WERI-Rb-1 (cell line): ENCODE data around the gene UBE3C.
"Not testable (repeated sequence)": the region's sequence is repeated elsewhere in the genome, so short reads cannot be mapped to it uniquely, and the experiment has no call there.

Experiments
- DNase-seq: peaks from one replicate; pipeline ENCODE4 v3.0.0-alpha.2; 2020
- H3K27ac ChIP-seq: fragments of 250-450 bp; sonication (Bioruptor Pico); 2 replicates; pipeline ENCODE4 v1.5.1; 2020; ENCODE audit warnings: mild to moderate bottlenecking, moderate library complexity
- H3K27me3 ChIP-seq: fragments of 250-450 bp; sonication (Bioruptor Pico); 2 replicates; pipeline ENCODE4 v1.5.1; 2021; ENCODE audit warnings: mild to moderate bottlenecking, low read depth, moderate library complexity; ENCODE audit not compliant: insufficient read depth, severe bottlenecking
- H3K36me3 ChIP-seq: fragments of 250-450 bp; sonication (Bioruptor Pico); 2 replicates; pipeline ENCODE4 v1.5.1; 2020; ENCODE audit warnings: mild to moderate bottlenecking, moderate library complexity
- H3K4me3 ChIP-seq: 2 replicates; pipeline ENCODE4 v1.5.1; 2011; ENCODE audit warnings: low read depth, mild to moderate bottlenecking, control low read depth, low read length
- H3K9me3 ChIP-seq: fragments of 250-450 bp; sonication (Bioruptor Pico); 2 replicates; pipeline ENCODE4 v1.5.1; 2021; ENCODE audit warnings: mild to moderate bottlenecking, moderate library complexity; ENCODE audit not compliant: severe bottlenecking
- CTCF ChIP-seq: IDR thresholded peaks from 2 replicates; pipeline ENCODE4 v1.5.1; 2011; ENCODE audit warnings: low read depth, mild to moderate bottlenecking, control low read depth, inconsistent platforms, low read length

Gene UBE3C

GRCh38 chr7:157271991-157272324 lies 133.2 kb downstream of the UBE3C start:
- Histone ChIP-seq H3K9me3 (no peaks in the 10 kb centered on the region), H3K36me3 (peaks cover 32% of the 10 kb centered on the region)
- DNase-seq, result no peak

GRCh38 chr7:157272351-157273207 lies 133.9 kb downstream of the UBE3C start:
- no peak for DNase-seq
- TF ChIP-seq CTCF, result no peak
- H3K27me3 ChIP-seq, result no peaks in the 10 kb centered on the region
- H3K4me3 ChIP-seq, result no peak overlapping the region
- peak overlapping the region; percentile 10; the same call in 1 of the 2 replicates for H3K27ac ChIP-seq
- H3K9me3 ChIP-seq, result no peaks in the 10 kb centered on the region
- peaks cover 26% of the 10 kb centered on the region for H3K36me3 ChIP-seq

More at GRCh38 chr7:157271991-157272324, 133.2 kb downstream of the UBE3C start:
- no peak for TF ChIP-seq CTCF
- Histone ChIP-seq H3K4me3 (no peak overlapping the region), H3K27ac (peak overlapping the region; percentile 10), H3K27me3 (no peaks in the 10 kb centered on the region)

- Histone ChIP-seq H3K36me3 (peaks cover 19% of the 10 kb centered on the region), H3K4me3 (no peak overlapping the region), H3K27ac (no peak overlapping the region), H3K9me3 (no peaks in the 10 kb centered on the region), H3K27me3 (no peaks in the 10 kb centered on the region)
- DNase-seq, result peak; percentile 68
- peak; percentile 96 for TF ChIP-seq CTCF
Measured at GRCh38 chr7:157273208-157274093, 134.7 kb downstream of the UBE3C start.

- H3K4me3 ChIP-seq, result not testable (repeated sequence)
Measured at GRCh38 chr7:157274094-157274634, 135.4 kb downstream of the UBE3C start.

GRCh38 chr7:157274991-157275427 lies 136.3 kb downstream of the UBE3C start:
- no peak for DNase-seq
- H3K36me3 ChIP-seq, result peaks cover 11% of the 10 kb centered on the region
- no peak overlapping the region for H3K27ac ChIP-seq
- no peaks in the 10 kb centered on the region for H3K9me3 ChIP-seq
- no peak for TF ChIP-seq CTCF
- no peaks in the 10 kb centered on the region for H3K27me3 ChIP-seq
- H3K4me3 ChIP-seq, result no peak overlapping the region

More at GRCh38 chr7:157274094-157274634, 135.4 kb downstream of the UBE3C start:
- H3K27ac ChIP-seq, DNase-seq, H3K9me3 ChIP-seq, H3K27me3 ChIP-seq: not testable (repeated sequence)
- peaks cover 15% of the 10 kb centered on the region for H3K36me3 ChIP-seq
